Osteoblast (primary cell): ENCODE measurements around the gene MPV17L. TPM values are rescaled to one million over a fixed set of nuclear protein-coding genes. Genes with fewer than 3 reads are reported as not detected.
"Not testable (repeated sequence)": the region's sequence is repeated elsewhere in the genome, so short reads cannot be mapped to it uniquely, and the experiment has no call there.

ENCODE experiments used
- DNase-seq: peaks from one replicate; pipeline ENCODE4 v3.0.0; 2011; ENCODE audit warnings: low spot score, mixed read lengths; ENCODE audit not compliant: insufficient read length; ENCODE audit errors: missing footprints
- H2AFZ ChIP-seq: 2 replicates; pipeline ENCODE4 v1.6.0; 2011; ENCODE audit warnings: mild to moderate bottlenecking, low read length
- H3K27ac ChIP-seq: 2 replicates; pipeline ENCODE4 v1.5.1; 2011; ENCODE audit warnings: mild to moderate bottlenecking, low read depth, low read length, moderate library complexity
- H3K27me3 ChIP-seq: 2 replicates; pipeline ENCODE4 v1.6.0; 2012; ENCODE audit warnings: mild to moderate bottlenecking, control low read depth, inconsistent platforms, low read length, moderate library complexity; ENCODE audit not compliant: insufficient read depth
- H3K36me3 ChIP-seq: 2 replicates; pipeline ENCODE4 v1.5.1; 2011; ENCODE audit warnings: mild to moderate bottlenecking, low read length, control low read depth, moderate library complexity; ENCODE audit not compliant: insufficient read depth
- H3K4me1 ChIP-seq: 2 replicates; pipeline ENCODE4 v1.5.1; 2011; ENCODE audit warnings: mild to moderate bottlenecking, low read length, control low read depth, moderate library complexity; ENCODE audit not compliant: insufficient read depth
- H3K4me2 ChIP-seq: 2 replicates; pipeline ENCODE4 v1.6.0; 2011; ENCODE audit warnings: mild to moderate bottlenecking, low read length; ENCODE audit not compliant: insufficient read depth
- H3K4me3 ChIP-seq: fragments of 200-600 bp; sonication (generic); 3 replicates; pipeline ENCODE4 v1.5.1; 2012; ENCODE audit warnings: mild to moderate bottlenecking, low read length, inconsistent platforms; ENCODE audit not compliant: insufficient read depth
- H3K79me2 ChIP-seq: 2 replicates; pipeline ENCODE4 v1.6.0; 2012; ENCODE audit warnings: mild to moderate bottlenecking, low read length, control low read depth, inconsistent platforms; ENCODE audit not compliant: insufficient read depth
- H3K9me3 ChIP-seq: 2 replicates; pipeline ENCODE4 v1.5.1; 2011; ENCODE audit warnings: low read depth, low read length, control low read depth
- H4K20me1 ChIP-seq: 2 replicates; pipeline ENCODE4 v1.6.0; 2012; ENCODE audit warnings: mild to moderate bottlenecking, low read length, control low read depth; ENCODE audit not compliant: insufficient read depth
- total RNA-seq: library from RNA; depleted of rRNA; stranded (reverse); fragments of >200 nt; gene quantifications from 2 replicates; pipeline ENCODE4 v1.2.3, GENCODE V29; 2012

Gene MPV17L
- 0.36 and 0.59 TPM in 2 replicates for total RNA-seq

- not testable (repeated sequence) for H3K27ac ChIP-seq, H3K36me3 ChIP-seq, H3K27me3 ChIP-seq, H3K4me1 ChIP-seq, H3K79me2 ChIP-seq, H4K20me1 ChIP-seq, H3K9me3 ChIP-seq
- Histone ChIP-seq H3K4me3 (peak within 1 kb of the TSS; percentile 68), H3K4me2 (peak within 1 kb of the TSS; percentile 72), H2AFZ (peak within 1 kb of the TSS; percentile 70)
- DNase-seq, result peak; percentile 80
Measured at GRCh38 chr16:15395631-15396508, at the start of gene MPV17L. Gene MPV17L (plus strand): TSS chr16:15395754. CDS start chr16:15395898, 144 bp downstream.

DNA sequence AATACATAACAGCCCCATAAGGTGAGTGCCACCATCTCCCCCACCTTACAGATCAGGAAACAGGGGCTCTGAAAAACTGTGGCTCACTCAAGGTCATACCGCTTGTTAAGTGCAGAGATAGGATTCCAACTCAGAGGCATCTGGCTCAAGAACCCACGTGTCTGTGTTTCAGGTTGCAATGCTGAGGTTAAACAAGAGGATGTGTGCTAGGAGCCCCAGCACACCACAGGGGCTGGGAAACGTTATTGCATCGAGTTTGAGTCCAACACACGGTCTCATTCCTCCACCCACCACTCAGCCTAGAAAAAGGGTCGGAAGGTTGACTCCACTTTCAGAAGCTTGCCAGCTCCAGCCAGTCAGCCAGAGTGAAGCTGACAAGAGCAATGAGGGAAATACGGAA lies 46.8 kb upstream of the MPV17L start:
- H3K27me3 ChIP-seq, H3K4me1 ChIP-seq, H3K4me2 ChIP-seq, H4K20me1 ChIP-seq, H3K27ac ChIP-seq, H3K9me3 ChIP-seq, H3K4me3 ChIP-seq, H3K36me3 ChIP-seq, DNase-seq, H3K79me2 ChIP-seq, H2AFZ ChIP-seq: not testable (repeated sequence)

DNA sequence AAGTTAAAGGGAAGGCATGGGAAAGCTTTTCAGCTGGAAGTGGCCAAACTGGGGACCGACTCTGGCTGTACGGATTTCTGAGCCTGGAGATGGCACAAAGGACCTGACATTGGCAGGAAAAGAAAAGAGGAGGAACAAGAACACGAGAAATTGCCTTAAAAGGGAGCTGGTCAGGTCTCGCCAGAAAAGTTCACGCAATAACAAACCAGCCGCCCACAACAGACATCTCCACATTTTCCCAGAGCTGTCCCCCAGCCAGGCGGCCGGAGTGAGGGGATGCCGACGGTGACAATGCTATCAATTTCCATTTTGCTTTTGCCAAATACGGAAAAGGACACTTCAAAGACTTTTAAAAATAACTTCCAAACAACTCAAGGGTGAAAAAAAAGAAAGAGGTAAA lies 44.3 kb upstream of the MPV17L start:
- H3K4me3 ChIP-seq, H3K4me1 ChIP-seq, H3K79me2 ChIP-seq, DNase-seq, H3K9me3 ChIP-seq, H2AFZ ChIP-seq, H3K4me2 ChIP-seq, H3K36me3 ChIP-seq, H3K27me3 ChIP-seq, H3K27ac ChIP-seq, H4K20me1 ChIP-seq: not testable (repeated sequence)

- not testable (repeated sequence) for DNase-seq, H3K4me3 ChIP-seq, H3K4me1 ChIP-seq, H3K9me3 ChIP-seq, H3K27me3 ChIP-seq, H3K36me3 ChIP-seq, H3K4me2 ChIP-seq, H3K27ac ChIP-seq, H4K20me1 ChIP-seq, H3K79me2 ChIP-seq, H2AFZ ChIP-seq
Measured at GRCh38 chr16:15351745-15352144, 43.8 kb upstream of the MPV17L start.

DNA sequence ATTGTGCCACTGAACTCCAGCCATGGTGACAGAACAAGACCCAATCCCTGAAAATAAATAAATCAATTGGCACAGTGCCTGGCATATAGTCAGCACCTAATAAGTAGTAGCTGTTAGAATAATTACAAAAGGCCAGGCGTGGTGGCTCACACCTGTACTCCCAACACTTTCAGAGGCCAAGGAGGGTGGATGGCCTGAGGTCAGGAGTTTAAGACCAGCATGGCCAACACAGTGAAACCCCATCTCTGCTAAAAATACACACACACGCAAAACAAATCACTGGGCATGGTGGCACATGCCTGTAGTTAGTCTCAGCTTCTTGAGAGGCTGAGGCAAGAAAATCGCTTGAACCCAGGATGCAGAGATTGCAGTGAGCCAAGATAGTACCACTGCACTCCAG lies 42.7 kb upstream of the MPV17L start:
- H3K79me2 ChIP-seq, H3K36me3 ChIP-seq, H3K4me1 ChIP-seq, H3K4me2 ChIP-seq, H4K20me1 ChIP-seq, H3K27ac ChIP-seq, DNase-seq, H3K27me3 ChIP-seq, H3K9me3 ChIP-seq, H3K4me3 ChIP-seq, H2AFZ ChIP-seq: not testable (repeated sequence)

- not testable (repeated sequence) for H3K27ac ChIP-seq, DNase-seq, H3K27me3 ChIP-seq, H3K9me3 ChIP-seq, H3K4me1 ChIP-seq, H3K79me2 ChIP-seq, H3K36me3 ChIP-seq, H4K20me1 ChIP-seq, H3K4me3 ChIP-seq, H3K4me2 ChIP-seq, H2AFZ ChIP-seq
Measured at GRCh38 chr16:15354846-15355245, 40.7 kb upstream of the MPV17L start.

DNA sequence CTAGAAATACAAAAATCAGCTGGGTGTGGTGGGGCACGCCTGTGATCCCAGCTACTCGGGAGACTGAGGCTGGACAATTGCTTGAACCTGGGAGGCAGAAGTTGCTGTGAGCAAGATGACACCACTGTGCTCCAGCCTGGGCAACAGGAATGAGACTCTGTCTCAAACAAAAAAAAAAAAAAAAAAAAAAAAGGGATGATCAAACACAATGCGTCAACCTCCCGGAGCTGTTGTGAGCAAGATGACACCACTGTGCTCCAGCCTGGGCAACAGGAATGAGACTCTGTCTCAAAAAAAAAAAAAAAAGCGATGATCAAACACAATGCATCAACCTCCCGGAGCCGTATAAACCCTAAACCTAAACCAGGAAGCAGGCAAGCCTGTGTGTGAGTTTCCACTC lies 38.1 kb upstream of the MPV17L start:
- H3K4me2 ChIP-seq, H3K36me3 ChIP-seq, H4K20me1 ChIP-seq, H3K27me3 ChIP-seq, H3K4me3 ChIP-seq, H2AFZ ChIP-seq, DNase-seq, H3K9me3 ChIP-seq, H3K27ac ChIP-seq, H3K79me2 ChIP-seq, H3K4me1 ChIP-seq: not testable (repeated sequence)

DNA sequence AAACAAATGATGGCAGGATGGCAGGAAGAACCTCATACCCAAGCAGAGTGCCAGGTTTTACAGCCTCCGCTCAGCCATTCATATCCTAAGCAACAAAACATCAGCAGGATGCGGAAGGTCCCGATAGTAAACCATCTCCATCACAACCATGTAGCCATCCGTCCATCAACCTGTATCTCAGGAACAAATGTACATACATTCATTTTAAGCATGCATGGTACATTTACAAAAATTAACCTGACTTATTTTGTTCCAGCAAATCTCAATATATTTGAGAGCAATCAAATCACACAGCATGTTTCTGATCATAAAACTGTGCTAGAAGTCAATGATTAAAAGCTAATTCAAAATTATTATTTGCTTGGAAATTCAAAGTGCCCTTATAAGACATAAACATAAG lies 17.4 kb upstream of the MPV17L start, which contains the start of gene NPIPA5:
TSS of gene NPIPA5 (minus strand) at position 101 of the 400 bp plus-strand sequence. CDS start at position 101, 0 bp downstream.
- not testable (repeated sequence) for H3K4me3 ChIP-seq, H3K4me1 ChIP-seq, H3K79me2 ChIP-seq, H3K9me3 ChIP-seq, H3K27ac ChIP-seq, H4K20me1 ChIP-seq, H2AFZ ChIP-seq, H3K36me3 ChIP-seq, H3K27me3 ChIP-seq, DNase-seq, H3K4me2 ChIP-seq

DNA sequence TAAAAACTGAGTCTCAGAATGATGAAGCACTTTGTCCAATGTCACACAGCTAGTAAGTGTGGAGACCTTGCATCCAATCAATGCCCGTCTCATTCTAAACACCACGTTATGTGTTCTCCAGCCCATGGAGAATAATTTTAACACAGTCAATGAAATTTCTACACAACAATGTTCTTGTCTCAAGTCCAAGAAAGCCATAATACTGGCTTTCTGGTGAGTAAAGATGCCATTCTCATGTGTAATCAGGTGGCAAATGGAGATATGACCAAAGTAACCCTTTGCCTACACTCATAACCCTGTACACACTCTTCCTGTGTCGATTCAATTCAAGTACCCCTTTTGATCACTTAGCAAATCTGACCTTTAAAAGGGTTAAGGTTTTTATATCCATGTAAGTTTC lies 12.7 kb upstream of the MPV17L start:
- H3K4me2 ChIP-seq, result peak overlapping the region; percentile 23
- not testable (repeated sequence) for H3K9me3 ChIP-seq, H3K79me2 ChIP-seq, H3K36me3 ChIP-seq, H4K20me1 ChIP-seq, H3K4me3 ChIP-seq, DNase-seq, H3K27me3 ChIP-seq, H3K4me1 ChIP-seq, H3K27ac ChIP-seq, H2AFZ ChIP-seq
